Activated naive CD4-positive, alpha-beta T cell (primary cell): Measurements from ENCODE around the gene UPK3B.
"Not testable (repeated sequence)": the region's sequence is repeated elsewhere in the genome, so short reads cannot be mapped to it uniquely, and the experiment has no call there.

Source experiments
- DNase-seq, 4 experiments: peaks; one replicate each; lab custom pipeline; 2025; lab: John Stamatoyannopoulos, UW

UPK3B gene

GRCh38 chr7:76492139-76492538, 18.2 kb upstream of the UPK3B start:
- not testable (repeated sequence) for DNase-seq

- DNase-seq, result not testable (repeated sequence)
Observed at GRCh38 chr7:76495717-76496116, 14.6 kb upstream of the UPK3B start.

- DNase-seq, result not testable (repeated sequence)
Observed at GRCh38 chr7:76497918-76498582, 12.3 kb upstream of the UPK3B start.

- not testable (repeated sequence) for DNase-seq
Observed at GRCh38 chr7:76498583-76499200, 11.7 kb upstream of the UPK3B start.

GRCh38 chr7:76499201-76499923, 11.0 kb upstream of the UPK3B start:
- not testable (repeated sequence) for DNase-seq

GRCh38 chr7:76499924-76500241, 10.5 kb upstream of the UPK3B start:
- not testable (repeated sequence) for DNase-seq

- DNase-seq, result not testable (repeated sequence)
Observed at GRCh38 chr7:76502224-76502623, 8.1 kb upstream of the UPK3B start.

GRCh38 chr7:76502836-76503235, 7.5 kb upstream of the UPK3B start:
- not testable (repeated sequence) for DNase-seq

GRCh38 chr7:76503244-76503643, 7.1 kb upstream of the UPK3B start:
- not testable (repeated sequence) for DNase-seq

- not testable (repeated sequence) for DNase-seq
Observed at GRCh38 chr7:76504351-76505167, 5.8 kb upstream of the UPK3B start.

GRCh38 chr7:76505168-76506080, 4.9 kb upstream of the UPK3B start:
- no peak for DNase-seq

GRCh38 chr7:76506081-76506440, 4.3 kb upstream of the UPK3B start:
- DNase-seq, result no peak

GRCh38 chr7:76506643-76507042, 3.7 kb upstream of the UPK3B start:
- DNase-seq, result not testable (repeated sequence)

GRCh38 chr7:76507723-76508406, 2.5 kb upstream of the UPK3B start:
- DNase-seq, result no peak

GRCh38 chr7:76511200-76511910, 1.0 kb downstream of the UPK3B start:
- DNase-seq, result not testable (repeated sequence)

- not testable (repeated sequence) for DNase-seq
Observed at GRCh38 chr7:76511911-76512885, 1.8 kb downstream of the UPK3B start.

- no peak for DNase-seq
Observed at GRCh38 chr7:76512941-76513816, 2.8 kb downstream of the UPK3B start.
